BJ (cell line): ENCODE results near the gene HHAT. TPM values are rescaled to one million over a fixed set of nuclear protein-coding genes. Genes with fewer than 3 reads are reported as not detected.

Experiments
- CTCF ChIA-PET: fragments of 350-600 bp; formaldehyde crosslinking; extraction: SDS; loops from one replicate; lab custom pipeline; 2021; ENCODE audit warnings: antibody characterized with exemption, inconsistent platforms; lab: Yijun Ruan, JAX
- POLR2A ChIA-PET: fragments of 300-600 bp; sonication (Branson Sonifier 250); formaldehyde crosslinking; extraction: SDS; loops from one replicate; lab custom pipeline; 2021; ENCODE audit warnings: antibody characterized with exemption; lab: Charles Lee
- DNase-seq: peaks from one replicate; pipeline ENCODE4 v3.0.0-alpha.2; 2011; ENCODE audit warnings: low read depth
- H3K27me3 ChIP-seq: 2 replicates; pipeline ENCODE4 v1.6.0; 2011; ENCODE audit warnings: low read length; ENCODE audit not compliant: control insufficient read depth, insufficient read depth
- H3K36me3 ChIP-seq: 2 replicates; pipeline ENCODE4 v1.5.1; 2011; ENCODE audit warnings: low read length; ENCODE audit not compliant: control insufficient read depth, insufficient read depth
- H3K4me3 ChIP-seq: 2 replicates; pipeline ENCODE4 v1.5.1; 2011; ENCODE audit warnings: low read depth, mild to moderate bottlenecking, control low read depth, low read length
- CTCF ChIP-seq: IDR thresholded peaks from 2 replicates; pipeline ENCODE4 v1.5.1; 2011; ENCODE audit warnings: low read depth, mild to moderate bottlenecking, control low read depth, inconsistent platforms, low read length, moderate library complexity; ENCODE audit not compliant: insufficient read depth
- polyA plus RNA-seq: library from polyadenylated mRNA; depleted of rRNA; stranded (reverse); fragments of >200 nt; gene quantifications from 2 replicates; pipeline ENCODE4 v1.2.3, GENCODE V29; 2011

The HHAT gene
- polyA plus RNA-seq, 1 experiment, result 6.6 TPM

GRCh38 chr1:210367566-210367965 lies 38.9 kb downstream of the HHAT start:
- H3K27me3 ChIP-seq, result peaks cover 1% of the 10 kb centered on the region; the same call in 1 of the 2 replicates
- no peak for DNase-seq
- POLR2A ChIA-PET, result interaction anchor here (0.6 kb wide), 1 partner anchor 897 kb away, joined by 3 read pairs; no protein-coding TSS in a partner anchor
- CTCF ChIA-PET, result interaction anchor here (6.2 to 16.9 kb wide), 2 partner anchors 8 to 32 kb away, joined by 46 to 287 read pairs; no protein-coding TSS in a partner anchor
- H3K4me3 ChIP-seq, result no peak overlapping the region
- H3K36me3 ChIP-seq, result no peaks in the 10 kb centered on the region
- no peak for TF ChIP-seq CTCF

DNA sequence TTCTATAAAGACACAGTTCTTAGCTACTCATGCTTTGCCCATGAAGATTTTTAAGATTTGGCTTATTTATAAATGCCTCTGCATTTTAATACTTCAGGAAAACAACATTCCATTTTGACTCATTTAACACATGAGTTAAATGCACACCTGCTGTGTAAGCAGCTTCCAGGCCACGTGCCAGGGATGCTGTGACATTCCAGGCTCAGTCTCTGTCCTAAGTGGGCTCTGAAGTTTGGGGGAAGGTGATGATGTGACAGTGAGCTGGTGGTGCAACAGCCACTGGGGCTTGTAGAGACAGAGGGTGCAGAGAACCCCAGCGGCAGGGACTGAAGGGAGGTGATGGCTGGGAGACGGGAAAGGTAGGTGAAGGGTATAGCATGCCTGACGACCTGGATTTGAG lies 40.7 kb downstream of the HHAT start:
- Histone ChIP-seq H3K4me3 (no peak overlapping the region), H3K27me3 (peaks cover 1% of the 10 kb centered on the region; the same call in 1 of the 2 replicates), H3K36me3 (no peaks in the 10 kb centered on the region)
- ChIA-PET POLR2A (no interaction called here), CTCF (interaction anchor here (0.7 to 16.9 kb wide), 4 partner anchors 8 to 30 kb away, joined by 3 to 287 read pairs (median 5); no protein-coding TSS in a partner anchor)
- TF ChIP-seq CTCF, result no peak
- no peak for DNase-seq

GRCh38 chr1:210371916-210372315 lies 43.2 kb downstream of the HHAT start:
- no peak for DNase-seq
- Histone ChIP-seq H3K27me3 (peaks cover 1% of the 10 kb centered on the region; the same call in 1 of the 2 replicates), H3K4me3 (no peak overlapping the region), H3K36me3 (no peaks in the 10 kb centered on the region)
- POLR2A ChIA-PET, result no interaction called here
- CTCF ChIA-PET, result interaction anchor here (1.0 to 9.0 kb wide), 3 partner anchors 12 to 30 kb away, joined by 3 to 62 read pairs (median 4); no protein-coding TSS in a partner anchor
- TF ChIP-seq CTCF, result no peak

DNA sequence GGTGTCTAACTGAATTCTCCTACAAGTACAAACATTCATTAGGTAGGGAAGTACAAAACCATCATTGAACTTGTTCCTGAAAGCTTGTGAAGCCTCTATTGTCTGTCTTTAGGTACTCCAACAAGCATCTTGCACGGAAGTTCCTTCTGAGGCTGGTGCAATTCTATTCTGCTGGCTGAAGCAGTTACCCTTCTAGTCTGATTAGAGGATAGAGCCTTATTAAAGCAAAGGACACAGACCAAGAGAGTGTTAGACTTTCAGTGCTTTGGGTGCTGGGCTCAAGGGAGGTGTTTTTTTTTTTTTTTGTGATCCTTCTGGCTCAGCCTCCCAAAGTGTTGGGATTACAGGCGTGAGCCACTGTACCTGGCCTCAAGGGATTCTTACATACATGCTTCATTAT lies 43.8 kb downstream of the HHAT start:
- Histone ChIP-seq H3K27me3 (no peaks in the 10 kb centered on the region), H3K4me3 (no peak overlapping the region), H3K36me3 (no peaks in the 10 kb centered on the region)
- TF ChIP-seq CTCF, result no peak
- ChIA-PET CTCF (interaction anchor here (1.0 to 9.0 kb wide), 3 partner anchors 12 to 29 kb away, joined by 3 to 62 read pairs (median 4); no protein-coding TSS in a partner anchor), POLR2A (no interaction called here)
- no peak for DNase-seq

DNA sequence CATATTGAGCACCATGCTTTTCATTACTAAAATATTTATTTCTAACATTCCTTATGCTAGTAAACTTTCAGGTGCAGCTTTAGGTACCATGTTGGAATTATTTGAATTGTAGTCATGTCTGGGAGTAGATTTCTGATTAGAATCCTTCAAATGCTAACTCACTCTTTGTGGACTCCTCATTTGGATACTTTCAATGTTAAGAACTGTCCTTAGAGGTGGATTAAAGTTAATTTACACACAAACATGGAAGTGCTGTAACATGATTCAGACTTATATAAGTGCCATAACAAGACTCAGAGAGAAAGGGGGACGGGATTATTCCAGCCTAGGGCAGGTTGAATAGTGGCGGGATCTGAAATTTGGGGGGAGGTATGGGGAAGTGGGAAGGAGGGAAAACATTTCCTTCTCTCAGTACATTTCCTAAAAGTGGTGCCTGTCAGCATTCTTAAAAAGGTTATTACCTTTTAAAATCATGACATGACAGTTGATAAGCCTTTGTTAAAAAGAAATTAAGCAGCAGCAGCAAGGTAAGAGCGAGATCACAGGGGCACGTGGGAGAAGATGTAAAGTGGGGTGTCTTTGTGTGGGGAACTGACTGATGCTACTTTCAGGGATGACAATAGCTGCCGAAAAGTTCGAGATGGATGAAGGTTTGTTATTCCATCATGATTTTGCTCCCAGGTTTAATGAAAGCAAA lies 44.4 kb downstream of the HHAT start:
- H3K36me3 ChIP-seq, result no peaks in the 10 kb centered on the region
- no peak for DNase-seq
- no peak overlapping the region for H3K4me3 ChIP-seq
- ChIA-PET CTCF (interaction anchor here (0.9 to 9.0 kb wide), 10 partner anchors 8 to 76 kb away, joined by 3 to 62 read pairs (median 10); no protein-coding TSS in a partner anchor), POLR2A (no interaction called here)
- TF ChIP-seq CTCF, result no peak
- H3K27me3 ChIP-seq, result no peaks in the 10 kb centered on the region
